Measurements from ENCODE around the gene SUSD6.

- TF ChIP-seq POLR2AphosphoS5 (IDR thresholded peaks at IDR 0.05; ENCODE audit: borderline replicate concordance, low read depth, low read length) (no peak), FOXP2 (optimal IDR thresholded peaks at IDR 0.05; ENCODE audit: control extremely low read depth, extremely low read length, insufficient read depth) (no peak), EZH2 (IDR thresholded peaks at IDR 0.05) (no peak)
Observed at GRCh38 chr14:69644814-69645213, 33.4 kb downstream of the SUSD6 start.
